ENCODE data around the gene TRMU.

- no peak for TF ChIP-seq POLR2A (IDR thresholded peaks at IDR 0.05)
- TF ChIP-seq CTCF (IDR thresholded peaks at IDR 0.05 in 8 of 11, conservative IDR thresholded peaks at IDR 0.05 in 3 of 11), result no peak
Observed at GRCh38 chr22:46402505-46402904, 67.0 kb downstream of the TRMU start.
